Activated CD4-positive, alpha-beta memory T cell treated with anti-CD3 and anti-CD28 coated beads, Interleukin-2, amount 10 ng/mL, durations not matched to agents 7 days and 5 days (primary cell): Measurements from ENCODE around the gene TRERF1. TPM values are rescaled to one million over a fixed set of nuclear protein-coding genes. Genes with fewer than 3 reads are reported as not detected.
"Not testable (repeated sequence)": the region's sequence is repeated elsewhere in the genome, so short reads cannot be mapped to it uniquely, and the experiment has no call there.

Experiments
- CTCF ChIA-PET: fragments of 350-600 bp; sonication (Branson Sonifier 250); formaldehyde crosslinking; loops from one replicate; lab custom pipeline; 2021; ENCODE audit warnings: antibody characterized with exemption, inconsistent platforms; lab: Charles Lee
- POLR2A ChIA-PET: fragments of 350-600 bp; sonication (Branson Sonifier 250); formaldehyde crosslinking; loops from one replicate; lab custom pipeline; 2021; ENCODE audit warnings: antibody characterized with exemption; lab: Charles Lee
- DNase-seq: peaks from one replicate; pipeline ENCODE4 v3.0.0-alpha.2; 2020
- H3K27ac Mint-ChIP-seq: one replicate; pipeline ENCODE4 v1.8.0; 2021; ENCODE audit warnings: mild to moderate bottlenecking, mixed read lengths
- H3K27me3 Mint-ChIP-seq: one replicate; pipeline ENCODE4 v1.8.0; 2021; ENCODE audit warnings: mixed read lengths
- H3K36me3 Mint-ChIP-seq: one replicate; pipeline ENCODE4 v1.8.0; 2021; ENCODE audit warnings: low read depth, mixed read lengths
- H3K4me1 Mint-ChIP-seq: one replicate; pipeline ENCODE4 v1.8.0; 2021; ENCODE audit warnings: mixed read lengths
- H3K4me3 Mint-ChIP-seq: one replicate; pipeline ENCODE4 v1.8.0; 2021; ENCODE audit warnings: mild to moderate bottlenecking, mixed read lengths
- H3K9me3 Mint-ChIP-seq: one replicate; pipeline ENCODE4 v1.8.0; 2021; ENCODE audit warnings: mixed read lengths
- total RNA-seq, 2 experiments: library from RNA; stranded (reverse); gene quantifications; one replicate each; pipeline ENCODE4 v1.2.3, GENCODE V29; 2021

TRERF1 gene, protein sequence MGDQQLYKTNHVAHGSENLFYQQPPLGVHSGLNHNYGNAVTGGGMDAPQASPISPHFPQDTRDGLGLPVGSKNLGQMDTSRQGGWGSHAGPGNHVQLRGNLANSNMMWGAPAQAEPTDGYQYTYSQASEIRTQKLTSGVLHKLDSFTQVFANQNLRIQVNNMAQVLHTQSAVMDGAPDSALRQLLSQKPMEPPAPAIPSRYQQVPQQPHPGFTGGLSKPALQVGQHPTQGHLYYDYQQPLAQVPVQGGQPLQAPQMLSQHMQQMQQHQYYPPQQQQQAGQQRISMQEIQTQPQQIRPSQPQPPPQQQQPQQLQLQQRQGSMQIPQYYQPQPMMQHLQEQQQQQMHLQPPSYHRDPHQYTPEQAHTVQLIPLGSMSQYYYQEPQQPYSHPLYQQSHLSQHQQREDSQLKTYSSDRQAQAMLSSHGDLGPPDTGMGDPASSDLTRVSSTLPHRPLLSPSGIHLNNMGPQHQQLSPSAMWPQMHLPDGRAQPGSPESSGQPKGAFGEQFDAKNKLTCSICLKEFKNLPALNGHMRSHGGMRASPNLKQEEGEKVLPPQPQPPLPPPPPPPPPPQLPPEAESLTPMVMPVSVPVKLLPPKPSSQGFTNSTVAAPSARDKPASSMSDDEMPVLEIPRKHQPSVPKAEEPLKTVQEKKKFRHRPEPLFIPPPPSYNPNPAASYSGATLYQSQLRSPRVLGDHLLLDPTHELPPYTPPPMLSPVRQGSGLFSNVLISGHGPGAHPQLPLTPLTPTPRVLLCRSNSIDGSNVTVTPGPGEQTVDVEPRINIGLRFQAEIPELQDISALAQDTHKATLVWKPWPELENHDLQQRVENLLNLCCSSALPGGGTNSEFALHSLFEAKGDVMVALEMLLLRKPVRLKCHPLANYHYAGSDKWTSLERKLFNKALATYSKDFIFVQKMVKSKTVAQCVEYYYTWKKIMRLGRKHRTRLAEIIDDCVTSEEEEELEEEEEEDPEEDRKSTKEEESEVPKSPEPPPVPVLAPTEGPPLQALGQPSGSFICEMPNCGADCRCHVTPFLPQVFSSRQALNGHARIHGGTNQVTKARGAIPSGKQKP (N-terminal part only)
- total RNA-seq, result 10 to 100 TPM; 17.4 to 18.2 TPM

DNA sequence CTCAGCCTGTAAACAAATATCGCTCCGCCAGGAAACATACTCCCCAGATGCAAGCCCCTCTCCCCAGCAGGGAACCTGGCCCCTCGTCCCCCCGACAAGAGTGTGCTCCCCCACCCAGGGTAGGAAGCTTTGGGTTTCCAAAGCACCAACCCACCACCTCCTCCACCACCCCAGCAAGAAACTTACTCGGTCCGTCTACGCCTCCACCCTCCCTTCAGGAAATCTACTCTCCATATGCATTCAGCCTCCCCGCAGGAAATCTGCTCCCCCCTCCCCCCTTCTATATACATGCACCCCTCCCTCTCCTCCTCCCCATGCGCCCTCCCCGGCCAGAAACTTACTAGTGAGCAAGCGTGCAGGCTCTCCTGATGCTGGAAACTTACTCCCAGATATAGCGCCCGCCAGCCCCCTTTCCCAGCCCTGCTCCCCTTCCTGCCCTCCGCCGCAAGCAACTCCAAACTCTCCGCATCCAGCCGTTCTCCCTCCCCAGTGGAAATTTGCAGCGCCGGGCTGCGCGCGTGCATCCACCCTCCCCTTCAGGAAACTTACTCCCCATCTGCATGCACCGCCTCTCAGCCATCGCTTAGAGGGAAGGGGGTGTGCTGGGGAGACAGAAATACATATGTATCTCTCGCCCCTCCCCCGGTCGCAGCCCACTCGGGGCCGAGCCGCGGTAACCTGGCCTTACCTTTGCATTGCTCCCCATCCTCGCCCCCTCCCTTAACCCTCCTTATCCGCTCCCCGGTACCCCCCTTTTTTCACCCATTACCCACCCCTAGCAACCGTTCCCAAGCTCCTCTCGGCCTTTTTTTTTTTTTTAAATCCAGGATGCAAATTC is at the start of gene TRERF1:
TRERF1 (minus strand) TSS at position 594 of the 838 bp plus-strand sequence. CDS start 182,336 bp downstream, outside the sequence.
- peaks cover 30% of the 10 kb centered on the region for H3K36me3 Mint-ChIP-seq
- peak within 1 kb of the TSS; percentile 87 for H3K4me3 Mint-ChIP-seq
- DNase-seq, result peak; percentile 63
- no peaks in the 10 kb centered on the region for H3K9me3 Mint-ChIP-seq
- H3K27ac Mint-ChIP-seq, result peak within 1 kb of the TSS; percentile 70
- ChIA-PET CTCF (interaction anchor here (0.8 to 3.2 kb wide), 7 partner anchors 9 to 192 kb away, joined by 3 to 21 read pairs (median 7); no protein-coding TSS in a partner anchor), POLR2A (interaction anchor here (0.5 to 3.7 kb wide), 21 partner anchors 10 to 234 kb away, joined by 3 to 52 read pairs (median 5); partner anchors contain the start of gene MRPS10)
- H3K27me3 Mint-ChIP-seq, result peaks cover 3% of the 10 kb centered on the region
- H3K4me1 Mint-ChIP-seq, result peaks cover 44% of the 10 kb centered on the region

DNA sequence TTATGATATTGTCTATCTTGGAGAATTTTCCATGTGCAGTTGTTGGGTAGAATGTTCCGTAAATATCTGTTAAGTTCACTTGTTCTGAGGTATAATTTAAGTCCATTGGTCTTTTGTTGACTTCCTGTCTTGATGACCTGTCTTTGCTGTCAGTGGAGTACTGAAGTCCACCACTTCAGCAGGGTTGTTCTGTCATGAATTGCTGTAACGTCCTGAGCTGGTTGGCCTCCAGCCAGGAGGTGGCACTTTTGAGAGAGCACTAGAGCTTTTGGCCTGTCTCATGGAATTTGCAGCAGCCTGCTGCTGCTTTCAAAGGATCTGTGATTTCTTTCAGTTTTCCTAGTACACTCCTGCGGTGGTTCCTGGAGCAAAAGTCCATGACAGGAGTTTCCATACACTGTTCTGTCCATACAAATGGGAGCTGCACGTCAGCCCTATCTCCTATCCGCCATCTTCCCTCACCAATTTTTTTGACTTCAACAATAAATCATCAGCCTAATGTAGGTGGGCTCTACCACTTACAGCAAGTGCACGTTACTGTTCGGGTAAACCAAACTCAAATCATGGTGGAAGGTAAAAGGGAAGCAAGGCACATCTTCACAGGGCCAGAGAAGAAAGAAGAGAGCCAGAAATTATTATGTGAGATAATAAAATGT is 46.9 kb upstream of the TRERF1 start:
- no peaks in the 10 kb centered on the region for H3K9me3 Mint-ChIP-seq
- no peak for DNase-seq
- H3K4me3 Mint-ChIP-seq, result no peak overlapping the region
- no peaks in the 10 kb centered on the region for H3K36me3 Mint-ChIP-seq
- peaks cover 3% of the 10 kb centered on the region for H3K4me1 Mint-ChIP-seq
- H3K27me3 Mint-ChIP-seq, result peaks cover 24% of the 10 kb centered on the region
- CTCF ChIA-PET, result no interaction called here
- POLR2A ChIA-PET, result no interaction called here
- no peak overlapping the region for H3K27ac Mint-ChIP-seq

DNA sequence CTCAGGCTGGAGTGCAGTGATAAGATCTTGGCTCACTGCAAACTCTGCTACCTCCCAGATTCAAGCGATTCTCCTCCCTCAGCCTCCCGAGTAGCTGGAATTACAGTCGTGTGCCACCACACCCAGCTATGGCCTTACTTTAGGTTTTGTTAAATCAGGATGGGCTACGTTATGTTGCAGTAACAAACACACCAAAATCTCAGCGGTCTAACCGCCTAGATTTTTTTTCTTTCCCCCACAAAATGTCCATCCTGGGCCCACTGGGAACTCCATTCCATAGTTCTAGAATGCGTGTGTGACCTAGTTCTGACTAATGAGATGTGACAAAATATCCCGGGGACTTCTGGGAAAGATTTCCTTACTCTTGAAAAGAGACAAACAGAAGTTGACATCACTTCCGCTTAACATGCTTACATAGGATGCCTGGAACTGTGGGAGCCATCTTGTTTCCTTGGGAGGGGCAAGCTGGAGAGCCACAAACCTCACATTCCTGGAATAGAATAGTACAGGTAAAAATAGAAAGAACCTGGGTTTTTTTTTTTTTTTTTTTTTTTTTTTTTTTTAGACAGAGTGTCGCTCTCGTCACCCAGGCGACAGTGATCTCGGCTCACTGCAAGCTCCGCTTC is 42.3 kb upstream of the TRERF1 start:
- ChIA-PET CTCF (interaction anchor here (1.1 kb wide), 1 partner anchor 70 kb away, joined by 3 read pairs; the partner anchor contains the start of gene UBR2), POLR2A (no interaction called here)
- no peaks in the 10 kb centered on the region for H3K36me3 Mint-ChIP-seq
- no peak overlapping the region for H3K27ac Mint-ChIP-seq
- H3K4me3 Mint-ChIP-seq, result no peak overlapping the region
- H3K4me1 Mint-ChIP-seq, result no peaks in the 10 kb centered on the region
- no peak for DNase-seq
- peaks cover 27% of the 10 kb centered on the region for H3K27me3 Mint-ChIP-seq
- no peaks in the 10 kb centered on the region for H3K9me3 Mint-ChIP-seq

DNA sequence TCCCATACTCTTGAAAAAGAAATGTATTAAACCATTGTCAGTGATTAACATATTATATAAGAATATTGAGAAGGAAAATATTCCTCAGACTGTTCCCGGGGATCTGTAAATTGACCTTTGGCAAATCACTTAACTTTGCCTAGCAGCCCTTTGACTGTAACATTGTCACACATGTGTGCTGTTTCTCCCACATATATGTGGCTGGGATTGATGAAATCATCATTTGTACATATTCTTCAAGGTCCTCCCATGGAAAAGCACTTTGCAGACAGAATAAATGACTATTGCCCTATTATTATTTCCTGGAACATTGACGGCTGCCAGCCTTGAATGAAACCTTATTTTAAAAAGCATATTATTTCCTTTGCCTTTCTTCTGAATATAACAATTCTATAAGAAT is 36.4 kb upstream of the TRERF1 start:
- Mint-ChIP-seq H3K27me3 (peaks cover 5% of the 10 kb centered on the region), H3K4me1 (no peaks in the 10 kb centered on the region), H3K27ac (no peak overlapping the region), H3K36me3 (no peaks in the 10 kb centered on the region), H3K4me3 (no peak overlapping the region), H3K9me3 (no peaks in the 10 kb centered on the region)
- CTCF ChIA-PET, result interaction anchor here (2.0 kb wide), 1 partner anchor 59 kb away, joined by 8 read pairs; no protein-coding TSS in a partner anchor
- no peak for DNase-seq
- POLR2A ChIA-PET, result no interaction called here

DNA sequence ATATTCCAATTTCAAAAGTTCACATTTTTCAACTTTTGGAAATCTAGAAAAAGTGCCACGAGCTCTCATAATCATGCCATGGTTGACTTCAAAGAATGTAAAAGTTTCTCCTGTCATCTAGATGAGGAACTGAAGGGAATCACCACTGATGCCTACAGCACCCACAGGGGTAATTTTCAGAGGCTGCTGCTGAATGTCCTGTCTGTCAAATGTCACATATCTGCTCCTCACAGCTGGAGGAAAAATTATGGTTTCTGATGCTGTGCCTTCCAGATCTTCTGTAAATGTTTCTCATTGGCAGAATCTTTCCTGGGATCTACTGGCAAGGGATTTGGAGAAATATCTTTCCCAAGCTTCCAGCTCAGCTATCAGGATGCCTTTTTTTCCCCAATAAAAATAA is 32.5 kb upstream of the TRERF1 start:
- Mint-ChIP-seq H3K27ac (no peak overlapping the region), H3K9me3 (no peaks in the 10 kb centered on the region), H3K36me3 (no peaks in the 10 kb centered on the region), H3K4me3 (no peak overlapping the region), H3K27me3 (peaks cover 1% of the 10 kb centered on the region), H3K4me1 (no peaks in the 10 kb centered on the region)
- CTCF ChIA-PET, result interaction anchor here (0.7 to 1.7 kb wide), 3 partner anchors 21 to 178 kb away, joined by 3 to 5 read pairs (median 3); no protein-coding TSS in a partner anchor
- DNase-seq, result no peak
- POLR2A ChIA-PET, result interaction anchor here (1.3 kb wide), 1 partner anchor 94 kb away, joined by 3 read pairs; no protein-coding TSS in a partner anchor

DNA sequence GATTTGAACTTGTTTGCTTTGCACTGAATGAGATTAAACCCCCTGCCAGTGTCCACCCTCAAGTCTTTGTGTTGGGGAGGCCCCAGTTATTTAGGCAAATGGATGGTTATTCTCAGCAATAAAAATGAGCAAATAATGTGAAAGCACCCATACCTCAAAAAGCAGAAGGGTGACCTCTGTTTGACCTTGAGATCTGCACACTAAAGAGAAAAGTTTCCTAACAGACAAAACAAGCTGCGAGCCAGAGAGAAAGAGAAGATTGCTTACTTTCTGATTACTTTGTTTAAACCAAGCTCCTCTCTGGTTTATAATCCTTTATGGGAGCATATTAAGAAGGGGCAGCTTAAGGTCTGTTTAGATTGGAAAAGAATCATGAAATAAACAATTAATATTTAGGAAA is 30.4 kb upstream of the TRERF1 start:
- Mint-ChIP-seq H3K9me3 (no peaks in the 10 kb centered on the region), H3K27me3 (peaks cover 6% of the 10 kb centered on the region), H3K4me3 (no peak overlapping the region), H3K4me1 (no peaks in the 10 kb centered on the region), H3K36me3 (no peaks in the 10 kb centered on the region), H3K27ac (no peak overlapping the region)
- ChIA-PET POLR2A (no interaction called here), CTCF (interaction anchor here (0.5 kb wide), 1 partner anchor 20 kb away, joined by 5 read pairs; no protein-coding TSS in a partner anchor)
- DNase-seq, result no peak

DNA sequence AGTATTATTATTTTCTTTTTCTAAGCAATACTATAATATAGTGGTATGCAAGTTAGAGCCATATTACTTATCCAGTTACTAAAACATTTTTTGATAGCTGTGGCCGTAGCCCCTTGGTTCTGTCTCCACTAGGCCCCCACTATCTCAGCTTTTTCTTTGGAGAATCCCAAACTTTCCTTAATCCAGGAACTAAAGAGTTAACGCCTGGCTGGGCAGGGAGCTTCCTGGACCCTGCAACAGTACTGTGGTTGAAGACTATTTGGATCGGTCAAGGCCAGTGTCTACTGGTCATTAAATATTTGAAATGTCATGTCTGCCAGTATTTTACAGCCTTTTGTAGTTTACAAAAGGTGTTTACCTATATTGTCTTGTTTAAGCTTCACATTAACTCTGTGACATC is 20.0 kb upstream of the TRERF1 start:
- POLR2A ChIA-PET, result no interaction called here
- H3K9me3 Mint-ChIP-seq, result peaks cover 12% of the 10 kb centered on the region
- H3K4me1 Mint-ChIP-seq, result no peaks in the 10 kb centered on the region
- H3K27ac Mint-ChIP-seq, result no peak overlapping the region
- DNase-seq, result no peak
- peaks cover 3% of the 10 kb centered on the region for H3K36me3 Mint-ChIP-seq
- H3K27me3 Mint-ChIP-seq, result peaks cover 12% of the 10 kb centered on the region
- no peak overlapping the region for H3K4me3 Mint-ChIP-seq
- CTCF ChIA-PET, result interaction anchor here (0.5 to 1.6 kb wide), 2 partner anchors 46 to 76 kb away, joined by 3 to 5 read pairs; no protein-coding TSS in a partner anchor

DNA sequence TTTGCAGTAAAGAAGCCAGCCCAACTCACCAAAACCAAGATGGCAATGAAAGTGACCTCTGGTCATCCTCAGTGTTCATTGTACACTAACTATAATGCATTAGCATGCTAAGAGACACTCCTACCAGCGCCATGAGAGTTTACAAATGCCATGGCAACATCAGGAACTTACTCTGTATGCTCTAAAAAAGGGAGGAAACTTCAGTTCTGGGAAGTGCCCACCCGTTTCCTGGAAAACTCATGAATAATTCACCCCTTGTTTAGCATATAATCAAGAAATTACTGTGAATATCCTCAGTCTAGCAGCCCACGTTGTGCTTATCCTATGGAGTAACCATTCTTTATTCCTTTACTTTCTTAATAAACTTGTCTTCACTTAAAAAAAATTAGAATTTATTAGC is 19.4 kb upstream of the TRERF1 start:
- Mint-ChIP-seq H3K36me3 (peaks cover 3% of the 10 kb centered on the region), H3K27ac (no peak overlapping the region), H3K9me3 (peaks cover 12% of the 10 kb centered on the region), H3K4me1 (no peaks in the 10 kb centered on the region), H3K27me3 (peaks cover 12% of the 10 kb centered on the region), H3K4me3 (no peak overlapping the region)
- ChIA-PET POLR2A (no interaction called here), CTCF (no interaction called here)
- DNase-seq, result no peak

DNA sequence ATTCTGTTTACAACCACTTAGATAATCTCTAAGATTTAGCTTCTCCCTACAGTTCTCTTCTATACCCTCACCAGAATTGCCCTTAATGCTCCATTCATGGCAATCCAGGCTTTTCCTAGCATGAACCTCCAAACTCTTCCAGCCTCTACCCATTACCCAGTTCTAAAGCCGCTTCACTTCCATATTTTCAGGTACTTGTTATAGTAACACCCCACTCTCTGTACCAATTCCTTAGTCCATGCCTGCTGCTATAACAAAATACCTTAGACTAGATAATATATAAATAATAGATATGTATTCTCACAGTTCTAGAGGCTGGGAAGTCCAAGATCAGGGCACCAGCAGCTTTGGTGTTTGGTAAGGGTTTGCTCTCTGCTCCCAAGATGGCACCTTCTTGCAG is 16.5 kb upstream of the TRERF1 start:
- H3K9me3 Mint-ChIP-seq, result peaks cover 12% of the 10 kb centered on the region
- no peak for DNase-seq
- H3K36me3 Mint-ChIP-seq, result peaks cover 3% of the 10 kb centered on the region
- H3K27me3 Mint-ChIP-seq, result peaks cover 14% of the 10 kb centered on the region
- H3K4me3 Mint-ChIP-seq, result no peak overlapping the region
- POLR2A ChIA-PET, result no interaction called here
- no peaks in the 10 kb centered on the region for H3K4me1 Mint-ChIP-seq
- no peak overlapping the region for H3K27ac Mint-ChIP-seq
- CTCF ChIA-PET, result no interaction called here

DNA sequence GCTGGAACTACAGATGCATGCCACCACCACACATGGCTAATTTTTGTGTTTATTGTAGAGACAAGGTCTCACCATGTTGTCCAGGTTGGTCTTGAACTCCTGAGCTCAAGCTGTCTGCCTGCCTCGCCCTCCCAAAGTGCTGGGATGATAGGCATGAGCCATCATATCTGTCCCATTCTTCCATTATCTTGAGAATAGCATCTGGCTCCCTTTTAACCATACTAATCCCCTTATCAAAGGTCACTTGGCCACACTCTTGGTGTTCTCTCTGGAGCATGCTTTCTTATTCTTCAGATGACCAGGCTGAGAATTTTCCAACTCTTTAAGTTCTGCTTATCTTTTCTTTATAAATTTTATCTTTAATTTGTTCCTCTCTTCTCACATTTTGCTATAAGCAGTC is 15.9 kb upstream of the TRERF1 start:
- POLR2A ChIA-PET, result no interaction called here
- H3K9me3 Mint-ChIP-seq, result peaks cover 12% of the 10 kb centered on the region
- no peak overlapping the region for H3K27ac Mint-ChIP-seq
- H3K4me3 Mint-ChIP-seq, result no peak overlapping the region
- CTCF ChIA-PET, result no interaction called here
- no peak for DNase-seq
- peaks cover 3% of the 10 kb centered on the region for H3K36me3 Mint-ChIP-seq
- H3K27me3 Mint-ChIP-seq, result peaks cover 11% of the 10 kb centered on the region
- H3K4me1 Mint-ChIP-seq, result no peaks in the 10 kb centered on the region

DNA sequence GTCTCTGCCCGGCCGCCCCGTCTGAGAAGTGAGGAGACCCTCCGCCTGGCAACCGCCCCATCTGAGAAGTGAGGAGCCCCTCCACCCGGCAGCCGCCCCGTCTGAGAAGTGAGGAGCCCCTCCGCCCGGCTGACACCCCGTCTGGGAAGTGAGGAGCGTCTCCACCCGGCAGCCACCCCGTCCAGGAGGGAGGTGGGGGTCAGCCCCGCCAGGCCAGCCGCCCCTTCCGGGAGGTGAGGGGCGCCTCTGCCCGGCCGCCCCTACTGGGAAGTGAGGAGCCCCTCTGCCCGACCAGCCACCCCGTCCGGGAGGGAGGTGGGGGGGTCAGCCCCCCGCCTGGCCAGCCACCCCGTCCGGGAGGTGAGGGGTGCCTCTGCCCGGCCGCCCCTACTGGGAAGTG is 14.7 kb upstream of the TRERF1 start:
- POLR2A ChIA-PET, H3K27ac Mint-ChIP-seq, CTCF ChIA-PET, H3K4me1 Mint-ChIP-seq, DNase-seq, H3K27me3 Mint-ChIP-seq, H3K4me3 Mint-ChIP-seq, H3K36me3 Mint-ChIP-seq: not testable (repeated sequence)
- peaks cover 12% of the 10 kb centered on the region for H3K9me3 Mint-ChIP-seq
